HG03354 (cell line): ENCODE measurements around the gene PRKAB1.
A peak's percentile ranks its signal among the peaks of the same experiment; 100 is the strongest.

Experiments used
- ATAC-seq: cut with Tn5 transposase; IDR thresholded peaks from one replicate; pipeline ENCODE4 v1.9.1; 2021; ENCODE audit warnings: mild to moderate bottlenecking; ENCODE audit not compliant: unreplicated experiment, poor library complexity, severe bottlenecking

PRKAB1 gene

GRCh38 chr12:119659289-119659897, 8.5 kb upstream of the PRKAB1 start:
- ATAC-seq = peak; percentile 75

DNA sequence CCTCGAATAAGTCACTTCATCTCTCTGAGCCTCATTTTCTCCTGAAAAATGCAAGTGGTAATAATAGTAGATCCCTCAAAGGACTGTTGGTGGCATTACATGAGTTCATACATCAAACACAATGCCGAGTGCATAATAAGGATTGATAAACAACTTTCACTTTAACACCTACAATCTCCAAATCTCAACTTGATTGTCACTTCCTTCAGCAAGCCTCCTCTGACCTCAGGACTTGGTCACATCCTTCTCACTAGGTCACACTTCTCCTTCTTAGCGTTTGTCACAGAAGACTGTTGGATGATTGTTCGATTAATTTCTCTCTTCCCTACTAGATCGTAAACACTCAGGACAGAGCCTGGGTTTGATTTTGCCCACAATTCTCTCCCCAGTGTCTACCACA, 7.9 kb upstream of the PRKAB1 start:
- no peak for ATAC-seq

DNA sequence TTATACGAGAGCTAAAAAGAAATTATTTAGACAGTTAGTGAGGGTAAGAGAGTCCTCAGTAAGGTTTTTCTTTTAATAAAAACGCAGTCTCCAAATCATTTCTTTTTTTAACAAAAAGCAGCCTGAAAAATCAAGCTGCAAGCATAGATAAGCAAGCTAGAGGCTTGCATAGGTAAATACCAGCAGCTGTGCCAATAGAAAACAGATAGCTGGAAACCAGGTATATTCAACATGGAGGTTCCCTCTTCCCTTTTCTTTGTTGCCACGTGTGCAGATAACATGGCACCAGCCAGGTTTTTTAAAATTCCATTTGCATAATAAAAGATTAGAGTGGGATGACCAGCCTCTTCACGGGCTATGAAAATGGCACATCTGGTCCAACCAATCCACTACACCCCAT, 6.1 kb upstream of the PRKAB1 start:
- ATAC-seq = no peak

- no peak for ATAC-seq
Measured at GRCh38 chr12:119664642-119665041, 3.3 kb upstream of the PRKAB1 start.

- ATAC-seq = no peak
Measured at GRCh38 chr12:119665164-119665929, 2.6 kb upstream of the PRKAB1 start.

DNA sequence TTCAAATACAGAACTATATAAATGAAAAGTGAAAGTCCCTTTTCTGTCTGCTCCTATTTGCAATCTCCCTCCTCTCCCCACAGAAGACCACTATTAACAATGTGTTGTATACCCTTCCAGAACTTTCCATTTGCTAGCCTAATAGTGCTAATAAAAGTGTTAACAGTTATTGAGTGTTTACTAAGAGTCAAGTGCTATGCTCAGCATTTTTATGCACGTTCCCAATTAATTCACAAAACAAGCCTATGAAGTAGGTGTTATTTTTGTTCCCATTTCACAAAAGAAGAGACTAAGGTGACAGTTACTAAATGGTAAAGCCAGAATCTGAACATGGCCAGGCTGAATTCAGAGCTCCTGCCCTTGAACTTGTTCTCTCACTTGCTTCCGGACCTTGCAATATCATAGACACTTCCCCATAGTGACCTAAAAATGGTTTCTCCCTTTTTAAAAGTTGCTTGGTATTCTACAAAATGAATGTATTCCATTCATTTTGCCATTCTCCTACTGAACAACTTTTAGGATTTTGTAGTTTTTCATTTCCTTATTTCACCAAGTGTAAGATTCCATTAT, 1.6 kb upstream of the PRKAB1 start:
- ATAC-seq = no peak

GRCh38 chr12:119666900-119667576, 895 bp upstream of the PRKAB1 start:
- peak; percentile 23 for ATAC-seq

DNA sequence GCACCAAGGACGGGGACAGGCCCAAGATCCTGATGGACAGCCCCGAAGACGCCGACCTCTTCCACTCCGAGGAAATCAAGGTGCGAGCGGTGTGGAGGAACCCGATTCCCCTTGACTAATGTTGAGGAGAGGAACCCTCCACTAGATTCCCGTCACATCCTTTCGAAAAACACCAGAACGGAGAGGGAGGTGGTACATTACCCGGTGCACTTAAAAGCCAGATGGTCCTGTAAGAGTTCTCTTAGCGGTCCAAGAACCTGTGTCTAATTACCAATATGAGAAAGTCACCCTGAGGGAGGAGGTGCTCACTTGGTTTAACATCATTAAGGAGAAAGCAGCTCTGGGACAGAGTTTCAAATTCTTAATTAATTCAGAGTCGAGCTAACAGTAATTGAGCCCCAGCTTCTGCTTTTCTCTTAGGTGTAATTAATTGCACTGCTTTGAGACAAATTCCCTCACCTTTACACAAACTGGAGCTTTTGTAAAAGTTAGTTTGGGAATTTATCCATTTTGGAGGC, 450 bp downstream of the PRKAB1 start:
- ATAC-seq = no peak

DNA sequence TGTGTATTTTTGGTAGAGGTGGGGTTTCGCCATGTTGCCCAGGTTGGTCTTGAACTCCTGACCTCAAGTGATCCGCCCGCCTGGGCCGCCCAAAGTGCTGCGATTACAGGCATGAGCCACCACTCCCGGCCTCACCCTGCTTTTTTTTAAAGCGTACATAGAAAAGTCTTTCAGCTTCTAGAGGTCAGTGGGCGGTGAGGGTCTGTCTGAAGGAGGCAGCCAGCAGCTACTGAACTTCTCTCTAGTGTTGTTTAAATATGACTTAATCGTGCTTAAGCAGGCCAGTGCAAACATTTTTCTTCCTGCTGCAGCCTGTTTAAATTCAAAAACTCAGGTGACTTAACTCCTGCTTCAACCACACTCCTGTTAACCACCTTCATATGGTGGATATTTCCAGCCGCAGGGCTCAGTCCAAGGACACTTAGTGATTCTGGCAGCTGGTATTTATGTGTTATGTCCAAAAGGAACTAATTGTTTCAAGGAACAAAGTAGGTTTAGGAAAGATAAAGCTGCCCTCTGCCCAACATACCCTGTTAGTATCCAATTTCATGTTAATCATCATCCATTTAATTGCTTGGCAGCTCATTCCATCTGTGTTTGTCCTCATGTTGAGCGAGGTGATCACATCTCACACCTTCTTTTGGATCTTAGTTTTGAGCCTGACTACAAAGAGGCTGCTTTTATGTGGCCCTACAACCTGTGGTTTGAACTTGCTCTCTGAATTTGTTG, 2.0 kb downstream of the PRKAB1 start:
- ATAC-seq = no peak

DNA sequence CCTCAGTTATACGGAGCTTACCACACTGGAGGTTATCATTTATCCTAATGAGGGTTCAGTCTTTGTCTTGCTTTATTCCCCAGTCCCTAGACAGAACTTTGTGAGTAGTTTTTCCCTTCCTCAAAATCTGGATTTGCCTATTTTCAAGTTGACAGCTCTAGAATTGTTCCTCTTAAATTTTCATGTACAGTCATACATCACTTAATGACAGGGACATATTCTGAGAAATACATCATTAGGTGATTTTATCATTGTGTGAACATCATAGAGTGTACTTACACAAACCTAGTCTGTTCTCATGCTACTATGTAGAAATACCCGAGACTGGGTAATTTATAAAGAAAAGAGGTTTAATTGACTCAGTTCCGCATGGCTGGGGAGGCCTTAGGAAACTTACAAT, 3.1 kb downstream of the PRKAB1 start:
- ATAC-seq = no peak

- no peak for ATAC-seq
Measured at GRCh38 chr12:119672194-119672593, 4.3 kb downstream of the PRKAB1 start.

GRCh38 chr12:119673634-119674033, 5.7 kb downstream of the PRKAB1 start:
- ATAC-seq = no peak

DNA sequence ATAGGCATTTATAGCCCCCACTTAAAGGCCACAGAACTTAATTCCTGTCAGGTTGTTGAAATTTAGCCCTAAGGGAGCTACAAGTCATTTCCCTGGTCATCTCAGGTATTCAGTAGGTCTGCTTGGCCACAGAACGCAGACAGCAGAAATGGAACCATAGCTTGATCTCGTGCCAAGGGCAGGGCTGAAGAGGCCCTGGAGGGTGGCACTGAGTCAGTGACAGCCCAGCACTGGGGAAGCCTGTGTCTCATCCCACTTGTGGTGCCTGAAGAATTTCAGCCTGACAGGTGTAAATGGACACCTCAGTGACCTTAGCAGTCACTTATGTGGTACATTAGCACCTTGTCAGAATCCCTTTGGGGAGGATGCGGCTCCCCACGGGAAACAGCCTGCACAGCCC, 6.6 kb downstream of the PRKAB1 start:
- ATAC-seq = no peak

DNA sequence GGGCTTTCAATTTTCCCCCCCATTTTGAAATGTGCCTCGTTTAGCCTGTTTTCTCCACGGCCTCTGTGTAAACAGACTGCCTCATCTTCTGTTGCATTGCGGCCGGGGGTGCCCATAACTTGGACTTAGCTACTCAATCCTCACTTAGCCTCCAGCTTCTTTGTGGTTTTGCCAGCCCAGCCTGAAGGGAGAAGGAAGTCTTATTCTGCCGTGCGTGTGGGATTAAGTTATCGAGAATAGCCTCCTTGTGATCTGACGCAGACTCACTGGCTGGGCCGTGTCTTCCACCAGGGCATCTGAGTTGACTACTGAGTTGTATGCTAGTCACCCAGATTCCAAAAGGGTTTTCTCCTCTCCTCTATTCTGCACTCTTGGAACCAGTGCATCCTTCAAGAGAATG, 8.1 kb downstream of the PRKAB1 start:
- ATAC-seq = no peak

DNA sequence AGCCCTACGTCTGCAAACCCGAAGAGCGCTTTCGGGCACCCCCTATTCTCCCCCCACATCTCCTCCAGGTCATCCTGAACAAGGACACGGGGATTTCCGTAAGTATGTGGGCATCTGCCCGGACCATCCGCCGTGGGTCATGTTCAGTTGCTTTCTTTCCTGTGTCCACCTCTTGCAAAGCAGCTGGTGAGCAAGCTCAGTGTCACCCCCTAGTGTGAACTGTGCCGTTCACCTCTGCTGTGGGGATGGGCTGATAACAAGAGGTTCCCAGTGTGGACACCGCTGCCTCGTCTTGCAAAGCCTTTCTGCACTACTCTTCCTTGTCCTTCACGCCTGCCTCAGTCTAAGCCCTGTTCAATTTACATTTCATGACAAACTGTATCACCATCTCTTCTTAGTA, 8.6 kb downstream of the PRKAB1 start:
- ATAC-seq = no peak

DNA sequence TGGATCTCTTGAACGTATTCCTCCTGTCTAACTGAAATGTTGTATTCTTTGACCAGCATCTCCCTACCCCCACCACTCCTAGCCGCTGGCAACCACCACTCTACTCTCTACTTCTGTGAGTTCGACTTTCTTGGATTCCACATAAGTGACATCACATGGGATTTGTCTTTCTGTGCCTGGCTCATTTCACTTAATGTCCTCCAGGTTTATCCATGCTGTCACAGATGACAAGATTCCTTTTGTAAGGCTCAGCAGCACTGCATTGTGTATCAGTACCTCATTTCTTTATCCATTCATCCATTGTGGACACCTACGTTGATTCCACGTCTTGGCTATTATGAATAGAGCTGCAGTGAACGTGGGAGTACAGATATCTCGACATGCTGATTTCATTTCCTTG, 10.5 kb downstream of the PRKAB1 start:
- ATAC-seq = no peak

- no peak for ATAC-seq
Measured at GRCh38 chr12:119679081-119679480, 11.1 kb downstream of the PRKAB1 start.

DNA sequence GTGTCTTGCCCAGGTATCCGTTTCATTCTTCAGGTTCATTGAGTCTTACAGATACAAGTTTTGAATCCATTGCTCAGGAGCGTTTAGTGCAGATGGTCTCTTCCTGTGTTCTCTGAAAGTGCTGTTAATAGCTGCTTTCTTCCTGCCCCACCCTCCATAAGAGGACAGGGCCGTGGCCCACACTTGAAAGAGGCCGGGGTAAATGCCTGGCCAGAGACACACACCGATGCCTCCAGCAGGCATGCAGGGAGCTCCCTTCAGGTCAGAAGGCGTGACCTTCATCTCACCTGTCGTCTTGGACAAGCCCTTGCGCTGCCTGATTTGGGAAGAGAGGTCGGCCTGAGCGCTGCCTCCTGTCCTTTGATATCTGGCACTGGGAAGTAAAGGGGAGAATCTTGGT, 11.6 kb downstream of the PRKAB1 start:
- no peak for ATAC-seq

DNA sequence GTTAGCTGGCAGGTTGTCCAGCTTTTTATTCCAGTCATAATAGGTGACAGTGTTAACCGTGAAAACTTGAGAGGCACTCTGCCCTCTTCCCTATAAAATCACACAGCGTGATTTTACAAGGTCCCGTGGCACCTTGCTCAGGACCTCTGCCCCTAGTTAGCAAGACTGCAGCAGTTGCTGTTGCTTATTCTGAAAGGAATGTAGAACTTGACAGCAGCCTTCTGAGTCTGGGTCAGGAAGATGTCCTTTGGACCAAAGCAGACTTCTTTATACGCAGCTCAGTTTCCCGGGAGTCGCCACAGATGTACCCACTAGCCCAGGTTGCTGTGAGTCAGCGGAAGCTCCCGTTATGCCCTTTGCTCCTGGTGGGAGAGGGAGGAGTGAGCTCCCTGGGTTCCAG, 13.2 kb downstream of the PRKAB1 start:
- no peak for ATAC-seq
